Breast epithelium (tissue), 3 donors: ENCODE results near the gene CITED1.

Experiments
- CTCF ChIP-seq, 3 donors: fragments of 450-650 bp; IDR thresholded peaks; one replicate each; pipeline ENCODE4 v1.5.1; 2016 to 2017; ENCODE audit warnings: antibody characterized with exemption in 3 of 3, mild to moderate bottlenecking in 3 of 3, moderate library complexity in 3 of 3
- POLR2A ChIP-seq: fragments of 450-650 bp; IDR thresholded peaks from one replicate; pipeline ENCODE4 v1.6.1; 2016; ENCODE audit warnings: antibody characterized with exemption, mild to moderate bottlenecking, moderate library complexity
- POLR2AphosphoS5 ChIP-seq, 3 donors: sonication (generic); formaldehyde crosslinking; IDR thresholded peaks; one replicate each; pipeline ENCODE4 v1.6.1; 2017; ENCODE audit warnings: antibody characterized with exemption in 3 of 3

- no peak for TF ChIP-seq CTCF (IDR thresholded peaks at IDR 0.05)
- TF ChIP-seq POLR2A = no peak
- TF ChIP-seq POLR2AphosphoS5 (IDR thresholded peaks at IDR 0.05) = no peak
Measured at GRCh38 chrX:72271812-72272211, 33.9 kb downstream of the CITED1 start.
